Mammary microvascular endothelial cell (primary cell): ENCODE data around the gene CHD8. TPM values are rescaled to one million over a fixed set of nuclear protein-coding genes. Genes with fewer than 3 reads are reported as not detected.

Source experiments
- total RNA-seq: library from RNA; depleted of rRNA; stranded (reverse); fragments of >200 nt; gene quantifications from 2 replicates; pipeline ENCODE4 v1.2.3, GENCODE V29; 2015

Gene CHD8, protein sequence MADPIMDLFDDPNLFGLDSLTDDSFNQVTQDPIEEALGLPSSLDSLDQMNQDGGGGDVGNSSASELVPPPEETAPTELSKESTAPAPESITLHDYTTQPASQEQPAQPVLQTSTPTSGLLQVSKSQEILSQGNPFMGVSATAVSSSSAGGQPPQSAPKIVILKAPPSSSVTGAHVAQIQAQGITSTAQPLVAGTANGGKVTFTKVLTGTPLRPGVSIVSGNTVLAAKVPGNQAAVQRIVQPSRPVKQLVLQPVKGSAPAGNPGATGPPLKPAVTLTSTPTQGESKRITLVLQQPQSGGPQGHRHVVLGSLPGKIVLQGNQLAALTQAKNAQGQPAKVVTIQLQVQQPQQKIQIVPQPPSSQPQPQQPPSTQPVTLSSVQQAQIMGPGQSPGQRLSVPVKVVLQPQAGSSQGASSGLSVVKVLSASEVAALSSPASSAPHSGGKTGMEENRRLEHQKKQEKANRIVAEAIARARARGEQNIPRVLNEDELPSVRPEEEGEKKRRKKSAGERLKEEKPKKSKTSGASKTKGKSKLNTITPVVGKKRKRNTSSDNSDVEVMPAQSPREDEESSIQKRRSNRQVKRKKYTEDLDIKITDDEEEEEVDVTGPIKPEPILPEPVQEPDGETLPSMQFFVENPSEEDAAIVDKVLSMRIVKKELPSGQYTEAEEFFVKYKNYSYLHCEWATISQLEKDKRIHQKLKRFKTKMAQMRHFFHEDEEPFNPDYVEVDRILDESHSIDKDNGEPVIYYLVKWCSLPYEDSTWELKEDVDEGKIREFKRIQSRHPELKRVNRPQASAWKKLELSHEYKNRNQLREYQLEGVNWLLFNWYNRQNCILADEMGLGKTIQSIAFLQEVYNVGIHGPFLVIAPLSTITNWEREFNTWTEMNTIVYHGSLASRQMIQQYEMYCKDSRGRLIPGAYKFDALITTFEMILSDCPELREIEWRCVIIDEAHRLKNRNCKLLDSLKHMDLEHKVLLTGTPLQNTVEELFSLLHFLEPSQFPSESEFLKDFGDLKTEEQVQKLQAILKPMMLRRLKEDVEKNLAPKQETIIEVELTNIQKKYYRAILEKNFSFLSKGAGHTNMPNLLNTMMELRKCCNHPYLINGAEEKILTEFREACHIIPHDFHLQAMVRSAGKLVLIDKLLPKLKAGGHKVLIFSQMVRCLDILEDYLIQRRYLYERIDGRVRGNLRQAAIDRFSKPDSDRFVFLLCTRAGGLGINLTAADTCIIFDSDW (N-terminal part only)
- 34.9 and 38.7 TPM in 2 replicates for total RNA-seq

DNA sequence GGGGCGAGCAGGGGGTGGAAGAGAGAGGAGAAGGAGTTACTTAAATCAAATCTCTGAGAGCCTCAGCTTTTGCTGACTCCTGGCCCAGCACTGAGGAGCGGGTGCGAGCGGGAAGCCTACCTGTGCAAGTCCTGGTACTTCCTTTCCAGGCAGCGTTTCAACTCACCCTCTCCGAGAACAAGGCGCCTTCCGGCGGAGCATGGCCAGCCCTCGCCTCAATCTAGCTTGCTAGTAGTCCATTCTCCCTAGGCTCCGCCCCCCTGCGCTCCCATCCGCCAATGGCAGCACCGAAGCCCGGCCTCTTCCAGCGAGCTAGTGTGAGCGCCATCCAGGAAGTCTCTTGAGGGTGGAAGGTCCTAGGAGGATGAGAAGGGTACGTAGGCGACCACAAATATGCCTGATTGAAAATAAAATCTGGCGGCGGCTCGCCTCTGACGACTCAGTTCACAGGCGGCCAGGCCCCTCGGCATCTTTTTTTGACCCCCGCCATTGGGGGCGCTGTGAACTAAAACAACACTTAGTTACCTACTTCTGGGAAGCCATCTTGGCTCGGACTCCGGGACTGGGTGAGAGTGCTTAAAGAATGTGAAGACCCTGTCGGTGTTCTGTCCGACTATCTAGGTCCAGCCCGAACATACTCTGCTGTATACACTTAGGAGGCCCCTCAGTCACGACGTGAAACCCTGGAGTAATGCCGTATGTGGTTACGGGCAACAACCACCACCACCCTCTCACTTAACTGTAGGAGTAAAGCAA is at the start of gene CHD8:
Gene CHD8, minus strand, starts transcription at position 212 of the 756 bp plus-strand sequence. CDS start 24,480 bp downstream, outside the sequence.

DNA sequence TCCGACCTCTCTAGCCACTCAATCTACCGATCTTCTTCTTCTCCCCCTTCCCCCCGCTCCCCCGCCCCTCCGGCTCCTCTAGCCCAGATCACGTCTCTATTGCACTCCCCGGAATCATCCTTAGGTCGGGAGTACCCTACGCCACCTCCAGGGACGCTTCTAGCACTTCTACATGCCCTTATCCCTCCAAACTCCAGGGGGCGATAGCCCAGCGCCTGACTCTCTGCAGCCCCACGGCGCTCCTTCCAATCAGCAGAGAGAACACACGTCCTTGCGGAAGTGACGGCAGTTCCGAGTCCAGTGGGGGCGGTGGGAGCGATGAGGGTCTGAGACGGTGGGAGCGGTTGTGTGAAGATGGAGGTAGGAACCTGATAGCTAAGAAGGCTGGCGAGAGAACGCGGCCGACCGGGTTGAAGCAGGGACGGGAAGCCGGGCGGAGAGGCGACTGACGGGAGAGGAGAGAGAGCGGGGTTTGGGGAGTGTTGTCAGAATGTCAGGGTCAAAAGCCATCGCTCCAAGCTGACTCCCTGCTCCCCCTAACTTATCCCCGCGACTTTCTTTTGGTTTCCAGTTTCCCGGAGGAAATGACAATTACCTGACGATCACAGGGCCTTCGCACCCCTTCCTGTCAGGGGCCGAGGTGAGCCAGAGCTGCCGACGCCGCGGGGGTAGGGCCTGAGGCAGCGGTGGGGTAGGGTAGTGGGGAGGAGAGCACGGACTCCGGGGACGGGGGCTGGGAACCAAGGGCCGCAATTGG is 21.2 kb upstream of the CHD8 start, which contains the start of the genes RAB2B and TOX4:
Gene RAB2B, minus strand, starts transcription at position 35 of the 757 bp plus-strand sequence. CDS start 87 bp downstream, outside the sequence.
Gene TOX4, plus strand, starts transcription at position 271 of the 757 bp plus-strand sequence. Its CDS starts 84 bp downstream, at position 355.

DNA sequence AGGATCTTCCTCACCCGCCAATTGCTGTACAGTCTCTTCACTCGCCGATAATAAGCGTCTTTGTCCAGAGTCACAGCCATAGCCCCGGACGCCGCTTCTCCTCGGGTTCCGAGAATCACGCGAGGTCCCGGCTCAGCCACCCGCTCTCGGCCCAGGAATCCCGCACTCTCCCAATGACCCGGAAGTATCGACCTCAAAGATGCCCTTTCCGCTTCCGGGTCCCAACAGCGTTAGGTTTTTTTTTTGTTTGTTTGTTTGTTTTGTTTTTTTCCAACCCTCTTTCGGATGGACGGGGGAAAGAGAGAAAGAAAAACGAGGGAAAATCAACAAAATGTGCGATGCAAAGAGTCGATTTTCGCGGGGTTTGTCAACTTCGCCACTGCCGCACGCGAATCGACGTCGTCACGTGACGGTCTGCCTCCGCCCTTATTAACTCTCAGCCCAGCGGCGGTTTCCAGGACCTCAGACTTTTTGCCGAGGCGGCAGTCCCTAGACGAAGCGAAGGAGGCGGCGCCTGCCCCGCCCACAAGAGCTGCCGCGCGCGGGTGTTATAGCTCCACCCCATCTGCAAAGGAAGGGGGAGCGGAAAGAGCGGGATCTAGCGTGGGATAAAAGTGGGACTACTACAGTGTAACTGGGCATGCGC is 72.0 kb downstream of the CHD8 start, which contains the start of gene SUPT16H:
Gene SUPT16H, minus strand, starts transcription at position 172 of the 646 bp plus-strand sequence. Its CDS starts 92 bp downstream, at position 80.

Other genes with a start within 250 kb of the CHD8 start
- gene HNRNPC, start 186.7 kb downstream of the CHD8 start, total RNA-seq, result 903 and 941 TPM in 2 replicates
- 0.05 TPM in 1 of 2 replicates, not detected in the other for gene RPGRIP1, start 176.0 kb downstream of the CHD8 start, total RNA-seq
- gene SUPT16H, start 72.1 kb downstream of the CHD8 start, total RNA-seq, result 64.9 and 66.9 TPM in 2 replicates
- gene RAB2B, start 20.8 kb upstream of the CHD8 start, total RNA-seq, result 11.8 and 12.6 TPM in 2 replicates
- 30.4 and 36.6 TPM in 2 replicates for gene TOX4, start 21.1 kb upstream of the CHD8 start, total RNA-seq
- 51.6 and 53.6 TPM in 2 replicates for gene METTL3, start 55.2 kb upstream of the CHD8 start, total RNA-seq
- 0.20 TPM in 2 replicates for gene SALL2, start 70.2 kb upstream of the CHD8 start, total RNA-seq
- gene OR10G3, start 124.0 kb upstream of the CHD8 start, total RNA-seq, result not detected in 2 replicates
- gene OR10G2, start 178.8 kb upstream of the CHD8 start, total RNA-seq, result not detected in 2 replicates
- not detected in 2 replicates for gene OR4E2, start 197.7 kb upstream of the CHD8 start, total RNA-seq
- not detected in 2 replicates for gene OR4E1, start 217.7 kb upstream of the CHD8 start, total RNA-seq